Mesothelial cell of epicardium (in vitro differentiated cells): ENCODE data around the gene HIGD1C. TPM values are rescaled to one million over a fixed set of nuclear protein-coding genes. Genes with fewer than 3 reads are reported as not detected.
"Not testable (repeated sequence)": the region's sequence is repeated elsewhere in the genome, so short reads cannot be mapped to it uniquely, and the experiment has no call there.

Experiments used
- DNase-seq, 2 experiments: peaks; one replicate each; pipeline ENCODE4 v3.0.0; 2021; ENCODE audit warnings: low spot score in 2 of 2; ENCODE audit not compliant: unreplicated experiment in 2 of 2
- H3K27ac Mint-ChIP-seq: 2 replicates; pipeline ENCODE4 v1.8.0; 2021; ENCODE audit warnings: mixed read lengths
- H3K27me3 Mint-ChIP-seq: 2 replicates; pipeline ENCODE4 v1.8.0; 2021; ENCODE audit warnings: low read depth, mixed read lengths
- H3K36me3 Mint-ChIP-seq: 2 replicates; pipeline ENCODE4 v1.8.0; 2021; ENCODE audit warnings: mixed read lengths
- H3K4me1 Mint-ChIP-seq: 2 replicates; pipeline ENCODE4 v1.8.0; 2021; ENCODE audit warnings: mixed read lengths
- H3K4me3 Mint-ChIP-seq: 2 replicates; pipeline ENCODE4 v1.8.0; 2021; ENCODE audit warnings: mild to moderate bottlenecking, moderate library complexity, mixed read lengths
- H3K9me3 Mint-ChIP-seq: 2 replicates; pipeline ENCODE4 v1.8.0; 2021; ENCODE audit warnings: mixed read lengths
- total RNA-seq: library from RNA; stranded (reverse); gene quantifications from 3 replicates; pipeline ENCODE4 v1.2.1, GENCODE V29; 2021
- TF ChIP-seq, protein P1 (sequence below): fragments of 200-600 bp; sonication (generic); IDR thresholded peaks from one replicate; pipeline ENCODE4 v1.5.0; 2021; ENCODE audit warnings: antibody characterized with exemption; ENCODE audit not compliant: unreplicated experiment

HIGD1C gene
- not detected in 3 replicates for total RNA-seq

DNA sequence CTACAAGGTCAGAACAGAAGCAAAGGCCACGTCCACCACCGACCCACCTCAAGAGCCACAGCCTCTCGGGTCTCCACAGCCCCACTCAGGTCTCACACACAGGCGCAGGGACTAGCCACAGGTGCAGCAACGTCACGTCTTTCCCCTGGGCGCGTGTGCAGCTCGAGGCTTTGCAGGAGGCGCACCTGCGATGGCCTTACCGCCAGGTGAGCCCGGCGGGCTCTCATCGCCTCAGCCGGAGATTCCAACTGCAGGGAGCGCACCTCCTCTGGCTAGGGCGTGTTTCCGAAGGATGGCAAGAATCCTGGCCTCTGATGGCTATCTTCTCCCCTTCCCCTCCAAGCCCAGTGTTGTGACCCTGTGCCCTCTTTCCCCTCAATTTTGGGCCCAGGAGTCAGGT, at the start of gene HIGD1C:
TSS of gene HIGD1C (plus strand) at position 35 of the 400 bp plus-strand sequence. CDS start 1,455 bp downstream, outside the sequence.
- Mint-ChIP-seq H3K4me3 (no peak within 1 kb of the TSS), H3K4me1 (no peaks in the 10 kb centered on the region), H3K27ac (no peak within 1 kb of the TSS), H3K9me3 (no peaks in the 10 kb centered on the region), H3K27me3 (no peaks in the 10 kb centered on the region), H3K36me3 (peaks cover 7% of the 10 kb centered on the region)
- TF ChIP-seq, protein P1, sequence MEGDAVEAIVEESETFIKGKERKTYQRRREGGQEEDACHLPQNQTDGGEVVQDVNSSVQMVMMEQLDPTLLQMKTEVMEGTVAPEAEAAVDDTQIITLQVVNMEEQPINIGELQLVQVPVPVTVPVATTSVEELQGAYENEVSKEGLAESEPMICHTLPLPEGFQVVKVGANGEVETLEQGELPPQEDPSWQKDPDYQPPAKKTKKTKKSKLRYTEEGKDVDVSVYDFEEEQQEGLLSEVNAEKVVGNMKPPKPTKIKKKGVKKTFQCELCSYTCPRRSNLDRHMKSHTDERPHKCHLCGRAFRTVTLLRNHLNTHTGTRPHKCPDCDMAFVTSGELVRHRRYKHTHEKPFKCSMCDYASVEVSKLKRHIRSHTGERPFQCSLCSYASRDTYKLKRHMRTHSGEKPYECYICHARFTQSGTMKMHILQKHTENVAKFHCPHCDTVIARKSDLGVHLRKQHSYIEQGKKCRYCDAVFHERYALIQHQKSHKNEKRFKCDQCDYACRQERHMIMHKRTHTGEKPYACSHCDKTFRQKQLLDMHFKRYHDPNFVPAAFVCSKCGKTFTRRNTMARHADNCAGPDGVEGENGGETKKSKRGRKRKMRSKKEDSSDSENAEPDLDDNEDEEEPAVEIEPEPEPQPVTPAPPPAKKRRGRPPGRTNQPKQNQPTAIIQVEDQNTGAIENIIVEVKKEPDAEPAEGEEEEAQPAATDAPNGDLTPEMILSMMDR, result no peak
- no peak for DNase-seq

DNA sequence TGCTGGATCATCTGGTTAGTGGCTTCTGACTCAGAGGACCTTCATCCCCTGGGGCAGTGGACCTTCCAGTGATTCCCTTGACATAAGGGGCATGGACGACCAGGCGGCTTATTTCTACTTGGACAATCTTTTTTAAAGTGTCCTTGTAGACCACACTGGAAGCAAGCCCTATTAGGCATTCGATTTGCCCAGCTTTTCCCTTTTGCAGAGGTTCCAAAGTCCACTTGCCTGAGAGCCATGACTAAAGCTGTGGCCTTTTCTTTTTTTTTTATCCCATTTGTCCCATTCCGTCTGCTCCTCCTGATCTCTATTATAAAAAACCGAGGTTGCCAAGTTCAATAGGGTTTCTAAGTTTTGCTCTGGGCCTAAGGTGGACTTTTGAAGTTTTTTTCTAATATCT, 43.9 kb upstream of the HIGD1C start:
- Mint-ChIP-seq H3K9me3 (peaks cover 27% of the 10 kb centered on the region), H3K36me3 (peaks cover 17% of the 10 kb centered on the region)
- not testable (repeated sequence) for H3K27ac Mint-ChIP-seq, H3K4me1 Mint-ChIP-seq, DNase-seq, H3K27me3 Mint-ChIP-seq, H3K4me3 Mint-ChIP-seq

DNA sequence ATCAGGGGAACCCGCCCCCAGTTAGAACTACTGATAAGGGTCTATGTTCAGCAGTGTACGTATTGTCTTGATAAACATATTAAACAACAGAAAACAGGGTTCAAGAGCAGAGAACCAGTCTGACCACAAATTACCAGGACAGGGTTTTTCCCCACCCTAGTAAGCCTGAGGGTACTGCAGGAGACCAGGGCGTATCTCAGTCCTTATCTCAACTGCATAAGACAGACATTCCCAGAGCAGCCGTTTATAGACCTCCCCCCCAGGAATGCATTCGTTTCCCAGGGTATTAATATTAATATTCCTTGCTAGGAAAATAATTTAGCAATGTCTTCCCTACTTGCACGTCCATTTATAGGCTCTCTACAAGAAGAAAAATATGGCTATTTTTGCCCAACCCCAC, 40.0 kb upstream of the HIGD1C start:
- not testable (repeated sequence) for H3K4me3 Mint-ChIP-seq, H3K4me1 Mint-ChIP-seq, DNase-seq, H3K27ac Mint-ChIP-seq, H3K27me3 Mint-ChIP-seq
- Mint-ChIP-seq H3K36me3 (peaks cover 31% of the 10 kb centered on the region), H3K9me3 (peaks cover 49% of the 10 kb centered on the region)

DNA sequence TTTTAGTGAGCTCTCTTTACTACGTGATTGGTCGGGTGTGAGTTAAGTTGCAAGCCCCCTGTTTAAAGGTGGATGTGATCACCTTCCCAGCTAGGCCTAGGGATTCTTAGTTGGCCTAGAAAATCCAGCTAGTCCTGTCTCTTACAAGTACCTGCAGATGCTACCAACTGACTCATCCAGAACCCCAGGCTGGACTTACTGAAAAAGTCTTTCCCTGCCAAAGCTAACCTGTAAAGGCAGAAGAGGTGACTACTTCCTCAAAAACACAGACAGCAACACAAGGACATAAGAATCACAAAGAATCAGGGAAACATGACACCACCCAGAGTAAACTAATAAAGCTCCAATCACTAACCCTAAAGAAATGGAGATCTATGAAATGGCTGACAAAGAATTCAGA, 39.1 kb upstream of the HIGD1C start:
- no peaks in the 10 kb centered on the region for H3K27me3 Mint-ChIP-seq

DNA sequence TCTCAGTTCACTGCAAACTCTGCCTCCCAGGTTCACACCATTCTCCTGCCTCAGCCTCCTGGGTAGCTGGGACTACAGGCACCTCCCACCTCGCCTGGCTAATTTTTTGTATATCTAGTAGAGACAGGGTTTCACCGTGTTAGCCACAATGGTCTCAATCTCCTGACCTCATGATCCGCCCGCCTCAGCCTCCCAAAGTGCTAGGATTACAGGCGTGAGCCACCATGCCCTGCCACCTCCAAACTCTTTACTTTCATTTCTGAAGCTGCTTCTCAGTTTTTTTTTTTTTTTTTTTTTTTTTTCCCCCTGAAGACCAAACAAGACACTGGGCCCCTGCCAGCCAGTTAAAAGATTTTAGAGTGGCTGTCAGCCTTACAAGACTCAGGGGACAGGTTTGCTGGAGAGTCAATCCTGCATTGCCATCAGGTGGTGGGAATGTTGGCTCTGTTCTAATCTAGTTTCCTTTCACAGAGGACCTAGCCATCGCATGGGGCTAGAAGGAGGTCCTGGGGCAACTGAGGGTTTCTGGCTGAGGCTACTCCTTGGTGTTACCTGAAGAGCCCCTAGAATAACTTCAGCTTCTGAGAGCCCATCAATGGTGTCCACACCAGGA, 37.4 kb upstream of the HIGD1C start:
- peaks cover 13% of the 10 kb centered on the region for H3K4me1 Mint-ChIP-seq
- peaks cover 40% of the 10 kb centered on the region for H3K36me3 Mint-ChIP-seq
- no peak overlapping the region for H3K4me3 Mint-ChIP-seq
- TF ChIP-seq, protein P1, result no peak
- DNase-seq, result no peak
- no peak overlapping the region for H3K27ac Mint-ChIP-seq
- H3K9me3 Mint-ChIP-seq, result peaks cover 62% of the 10 kb centered on the region
- H3K27me3 Mint-ChIP-seq, result no peaks in the 10 kb centered on the region

More for the DNA sequence above, 39.1 kb upstream of the HIGD1C start:
- Mint-ChIP-seq H3K36me3 (peaks cover 37% of the 10 kb centered on the region), H3K4me1 (peaks cover 2% of the 10 kb centered on the region), H3K27ac (no peak overlapping the region), H3K9me3 (peaks cover 56% of the 10 kb centered on the region), H3K4me3 (no peak overlapping the region)
- no peak for DNase-seq
- TF ChIP-seq, protein P1, result no peak

DNA sequence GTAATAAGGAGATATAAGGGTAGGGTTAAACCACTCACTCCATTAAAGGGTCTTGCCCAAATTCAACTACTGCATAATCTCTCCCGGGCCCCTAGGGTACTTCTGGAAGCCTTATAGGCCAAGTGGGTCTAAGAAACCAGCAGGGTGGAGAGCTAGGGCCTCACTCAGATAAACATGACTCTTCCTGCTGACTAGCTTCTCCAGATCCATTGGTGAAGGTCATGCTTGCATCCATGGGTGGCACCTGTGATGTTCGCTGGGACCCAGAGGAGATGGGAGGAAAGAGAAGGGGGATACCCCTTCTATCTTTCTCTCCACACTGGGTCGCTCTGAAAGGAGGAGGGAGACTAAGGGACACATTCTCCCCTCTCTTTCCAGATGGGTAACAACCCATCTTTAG, 36.1 kb upstream of the HIGD1C start:
- H3K4me3 Mint-ChIP-seq, result no peak overlapping the region
- H3K36me3 Mint-ChIP-seq, result peaks cover 36% of the 10 kb centered on the region
- H3K9me3 Mint-ChIP-seq, result peaks cover 58% of the 10 kb centered on the region
- H3K27me3 Mint-ChIP-seq, result no peaks in the 10 kb centered on the region
- no peak for DNase-seq
- peaks cover 22% of the 10 kb centered on the region for H3K4me1 Mint-ChIP-seq
- TF ChIP-seq, protein P1, result no peak
- no peak overlapping the region for H3K27ac Mint-ChIP-seq
